GM19023 (cell line): ENCODE data around the gene AGMO.

Source experiments
- ATAC-seq: cut with Tn5 transposase; IDR thresholded peaks from one replicate; pipeline ENCODE4 v1.9.1; 2021; ENCODE audit warnings: mild to moderate bottlenecking, moderate library complexity; ENCODE audit not compliant: unreplicated experiment

The AGMO gene

DNA sequence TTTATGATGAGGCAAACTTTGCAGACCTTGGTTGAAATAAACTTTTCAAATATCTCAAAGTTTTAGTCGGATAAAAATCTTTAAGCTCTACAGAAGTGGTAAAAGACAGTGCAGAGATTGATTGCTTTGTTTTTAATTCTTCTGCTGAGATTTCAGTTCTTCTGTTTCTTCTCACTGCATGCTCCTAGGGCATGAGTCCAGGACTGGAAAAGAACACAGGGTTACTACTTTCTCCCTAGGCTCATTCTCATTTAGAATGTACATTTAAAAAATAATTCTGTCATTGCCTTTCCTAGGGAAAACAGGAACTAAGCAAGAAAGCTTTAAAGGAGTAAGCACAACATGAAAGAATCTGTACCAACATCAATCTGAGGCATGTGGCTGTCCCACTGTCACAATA, 402.6 kb downstream of the AGMO start:
- ATAC-seq = no peak

DNA sequence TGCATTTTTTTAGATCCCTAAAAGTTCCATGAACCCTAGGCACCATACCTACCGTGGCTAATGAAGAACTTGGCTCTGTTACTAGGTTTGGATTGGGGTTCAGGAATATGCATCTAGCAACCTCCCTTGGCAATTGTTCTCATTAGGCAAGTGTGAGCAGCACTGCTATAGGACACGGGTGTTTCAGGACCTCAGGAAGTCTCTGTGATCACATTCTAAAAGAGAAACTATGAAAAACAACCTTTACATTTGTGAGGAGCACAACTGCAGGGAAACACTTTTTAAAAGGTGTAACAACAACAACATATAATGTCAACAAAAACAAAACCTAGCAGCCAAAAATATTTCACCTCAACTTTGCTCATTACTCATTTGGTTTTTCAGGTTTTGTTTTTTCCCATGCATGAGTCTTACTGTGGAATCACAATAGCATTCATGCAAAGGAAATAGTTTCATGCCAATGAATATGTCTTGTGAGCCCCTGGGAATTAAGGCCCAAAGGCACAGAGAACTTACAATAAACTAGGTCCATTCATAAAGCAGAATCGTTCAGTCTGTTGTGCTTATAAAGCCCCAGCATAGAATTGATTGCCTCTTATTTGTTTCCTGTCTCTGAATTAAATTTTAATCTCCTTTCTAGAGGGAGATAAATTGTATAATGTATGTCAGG, 403.5 kb downstream of the AGMO start:
- no peak for ATAC-seq
